ENCODE results near the gene NADK2. TPM values are rescaled to one million over a fixed set of nuclear protein-coding genes. Genes with fewer than 3 reads are reported as not detected.
A peak's percentile ranks its signal among the peaks of the same experiment; 100 is the strongest.

Gene NADK2
- total and polyA plus RNA-seq, 2 experiments from 2014 or later, result 13.2 to 41.2 TPM

DNA sequence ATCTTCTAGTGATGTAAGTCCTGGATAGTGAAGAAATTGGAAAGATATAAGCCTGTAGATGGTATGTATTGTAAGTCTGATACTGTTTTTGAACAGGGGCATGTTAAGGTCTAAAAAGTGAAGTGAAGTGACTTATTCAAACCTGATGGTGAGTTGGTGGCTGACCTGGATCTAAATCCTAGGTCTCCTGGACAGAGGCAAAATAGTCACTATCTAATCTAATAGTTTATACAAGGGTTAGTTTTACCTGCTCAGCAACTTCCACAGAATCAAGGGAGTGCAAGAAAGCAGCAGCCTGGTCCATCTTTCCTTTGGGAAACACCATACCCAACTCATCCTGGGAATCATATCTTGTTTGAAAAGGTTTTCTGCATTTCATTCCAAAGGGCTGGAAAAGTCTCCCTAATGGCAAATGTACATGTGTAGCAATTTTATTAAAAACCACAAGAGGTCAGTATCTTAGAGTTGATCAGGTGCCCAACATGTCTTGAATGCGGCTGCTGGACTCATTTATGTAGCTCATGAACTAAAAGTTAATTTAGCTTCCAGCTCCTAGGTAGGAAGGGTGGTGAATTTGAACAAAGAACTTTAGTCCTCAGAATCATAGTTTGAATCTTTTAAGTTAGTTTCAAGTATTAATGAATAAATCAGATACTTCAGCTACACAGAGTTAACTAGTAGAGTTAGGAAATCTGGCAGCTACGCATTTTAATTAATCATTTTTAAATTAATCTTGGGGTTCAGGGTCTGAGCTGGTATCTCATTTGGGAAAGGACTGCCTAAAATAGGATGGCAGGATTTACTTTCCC is 63.8 kb downstream of the NADK2 start:
- no peak overlapping the region for H2AFZ ChIP-seq
- no peaks in the 10 kb centered on the region for H3K4me1 ChIP-seq (ENCODE audit: insufficient read depth)
- peaks cover 76% of the 10 kb centered on the region for H3K36me3 ChIP-seq (ENCODE audit: low read depth)
- no peaks in the 10 kb centered on the region for H3K27me3 ChIP-seq (replicated peaks; ENCODE audit: insufficient read depth)
- no peaks in the 10 kb centered on the region; the same call in 1 of the 2 replicates for H3F3A ChIP-seq (ENCODE audit: insufficient read depth)
- H3K4me2 ChIP-seq (ENCODE audit: unreplicated experiment), result no peak overlapping the region
- no peaks in the 10 kb centered on the region for H4K20me1 ChIP-seq (ENCODE audit: insufficient read depth)
- in situ Hi-C loops (cut with MboI), result no loop called here
- no peak overlapping the region for H3K9ac ChIP-seq
- no peak overlapping the region for H3K4me3 ChIP-seq
- no peaks in the 10 kb centered on the region for H3K9me3 ChIP-seq (ENCODE audit: low read depth)
- no peak overlapping the region for H3K27ac ChIP-seq
- TF ChIP-seq EZH2 (IDR thresholded peaks at IDR 0.05; ENCODE audit: insufficient read depth, poor library complexity, severe bottlenecking) (no peak), EZH2phosphoT487 (IDR thresholded peaks at IDR 0.05; ENCODE audit: insufficient read depth, low read depth) (no peak)
- H3K9me2 ChIP-seq (ENCODE audit: insufficient read depth), result no peaks in the 10 kb centered on the region
- no peaks in the 10 kb centered on the region for H3K79me2 ChIP-seq (ENCODE audit: insufficient read depth)
- peak; percentile 73 for DNase-seq
- 62 to 66% methylated on average over 2 of the region's 2 CpGs for WGBS, 2 experiments (ENCODE audit: low coverage in 1 of 2, low lambda C conversion rate in 2 of 2, missing lambda C conversion rate in 2 of 2)

DNA sequence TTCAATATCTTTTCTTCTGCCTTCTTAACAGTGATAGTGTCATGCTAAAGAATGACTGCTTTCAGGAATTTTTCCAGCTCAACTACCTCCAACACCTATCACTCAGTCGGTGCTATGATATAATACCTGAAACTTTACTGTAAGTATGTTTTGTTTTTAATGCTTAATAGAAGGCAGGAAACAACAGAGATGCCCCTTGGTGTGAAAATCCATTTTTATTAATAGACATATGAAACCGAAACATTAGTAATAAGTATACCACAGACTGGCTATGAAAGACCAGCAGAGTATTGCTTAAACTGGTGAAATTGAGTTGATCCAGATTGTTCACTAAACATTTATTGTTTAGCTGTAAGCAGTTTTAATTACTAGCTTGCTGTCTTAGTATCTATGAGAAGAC is 64.6 kb downstream of the NADK2 start:
- Histone ChIP-seq H3K27ac (no peak overlapping the region), H2AFZ (no peak overlapping the region), H3K36me3 (ENCODE audit: low read depth) (peaks cover 76% of the 10 kb centered on the region), H3K4me1 (ENCODE audit: insufficient read depth) (no peaks in the 10 kb centered on the region), H3K79me2 (ENCODE audit: insufficient read depth) (no peaks in the 10 kb centered on the region), H3F3A (ENCODE audit: insufficient read depth) (no peaks in the 10 kb centered on the region; the same call in 1 of the 2 replicates), H3K9me3 (ENCODE audit: low read depth) (no peaks in the 10 kb centered on the region), H3K9me2 (ENCODE audit: insufficient read depth) (no peaks in the 10 kb centered on the region), H4K20me1 (ENCODE audit: insufficient read depth) (no peaks in the 10 kb centered on the region), H3K4me2 (ENCODE audit: unreplicated experiment) (no peak overlapping the region), H3K4me3 (no peak overlapping the region), H3K9ac (no peak overlapping the region), H3K27me3 (replicated peaks; ENCODE audit: insufficient read depth) (no peaks in the 10 kb centered on the region)
- no peak for DNase-seq
- WGBS, 2 experiments (ENCODE audit: low coverage in 1 of 2, low lambda C conversion rate in 2 of 2, missing lambda C conversion rate in 2 of 2), result 94% methylated on average over 2 of the region's 2 CpGs
- no peak for TF ChIP-seq EZH2 (IDR thresholded peaks at IDR 0.05; ENCODE audit: insufficient read depth, poor library complexity, severe bottlenecking)
- in situ Hi-C loops (cut with MboI), result no loop called here

DNA sequence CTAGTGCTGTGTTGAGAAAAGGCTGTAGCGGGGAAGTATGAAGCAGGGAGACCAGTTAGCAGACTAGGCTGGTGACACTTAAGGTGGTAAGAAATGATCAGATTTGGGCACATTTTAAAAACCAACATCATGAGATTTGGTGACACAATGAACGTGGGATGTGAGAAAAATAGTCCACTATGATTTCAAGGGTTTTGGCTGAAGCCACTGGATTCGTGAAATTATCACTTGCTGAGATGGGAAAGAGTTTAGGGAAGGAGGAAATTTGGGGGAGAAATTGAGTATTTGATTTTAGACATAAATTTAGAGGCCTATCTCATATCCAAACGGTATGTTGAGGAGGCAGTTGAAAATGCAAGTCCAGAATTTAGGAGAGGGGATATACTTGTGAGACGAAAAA is 66.7 kb downstream of the NADK2 start:
- Histone ChIP-seq H3K4me2 (ENCODE audit: unreplicated experiment) (no peak overlapping the region), H2AFZ (no peak overlapping the region), H3K4me1 (ENCODE audit: insufficient read depth) (no peaks in the 10 kb centered on the region), H3K9me2 (ENCODE audit: insufficient read depth) (no peaks in the 10 kb centered on the region), H3K79me2 (ENCODE audit: insufficient read depth) (0 out of 2 replicates have a peak, but pooled peaks cover 7% of the 10 kb centered on the region), H3K36me3 (ENCODE audit: low read depth) (peaks cover 73% of the 10 kb centered on the region), H3K27ac (no peak overlapping the region), H4K20me1 (ENCODE audit: insufficient read depth) (no peaks in the 10 kb centered on the region), H3K4me3 (no peak overlapping the region), H3K9me3 (ENCODE audit: low read depth) (no peaks in the 10 kb centered on the region), H3K27me3 (replicated peaks; ENCODE audit: insufficient read depth) (no peaks in the 10 kb centered on the region), H3F3A (ENCODE audit: insufficient read depth) (no peaks in the 10 kb centered on the region; the same call in 1 of the 2 replicates), H3K9ac (no peak overlapping the region)
- TF ChIP-seq EZH2 (IDR thresholded peaks at IDR 0.05; ENCODE audit: insufficient read depth, poor library complexity, severe bottlenecking), result no peak
- no peak for TF ChIP-seq EZH2phosphoT487 (IDR thresholded peaks at IDR 0.05; ENCODE audit: insufficient read depth, low read depth)
- in situ Hi-C loops (cut with MboI), result no loop called here
- 60 to 61% methylated on average over 5 of the region's 5 CpGs for WGBS, 2 experiments (ENCODE audit: low coverage in 1 of 2, low lambda C conversion rate in 2 of 2, missing lambda C conversion rate in 2 of 2)
- DNase-seq, result no peak

DNA sequence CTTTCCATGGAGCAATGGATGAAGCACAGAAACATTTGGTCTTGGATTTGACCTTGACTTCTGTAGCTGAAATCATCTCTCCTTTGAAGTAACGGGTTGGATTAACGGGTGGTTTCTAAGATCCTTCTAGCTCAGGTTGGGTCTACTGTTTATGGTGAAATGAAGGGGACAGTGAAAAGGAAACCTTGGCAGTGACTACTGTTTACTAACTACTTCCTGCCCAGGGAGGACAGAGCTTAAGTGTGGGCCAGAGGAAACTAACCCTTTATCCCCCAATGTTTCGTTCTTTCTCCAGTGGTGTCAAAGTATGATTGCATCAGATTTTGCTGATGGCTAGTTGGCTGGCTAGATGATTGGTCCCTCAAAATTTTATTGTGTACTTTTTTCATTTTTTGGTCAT is 67.6 kb downstream of the NADK2 start:
- WGBS, 2 experiments (ENCODE audit: low coverage in 1 of 2, low lambda C conversion rate in 2 of 2, missing lambda C conversion rate in 2 of 2), result 94 to 99% methylated on average over 3 of the region's 3 CpGs
- TF ChIP-seq EZH2phosphoT487 (IDR thresholded peaks at IDR 0.05; ENCODE audit: insufficient read depth, low read depth) (no peak), EZH2 (IDR thresholded peaks at IDR 0.05; ENCODE audit: insufficient read depth, poor library complexity, severe bottlenecking) (no peak)
- no peaks in the 10 kb centered on the region for H3K27me3 ChIP-seq (replicated peaks; ENCODE audit: insufficient read depth)
- H3K4me3 ChIP-seq, result no peak overlapping the region
- peaks cover 70% of the 10 kb centered on the region for H3K36me3 ChIP-seq (ENCODE audit: low read depth)
- H3K79me2 ChIP-seq (ENCODE audit: insufficient read depth), result 0 out of 2 replicates have a peak, but pooled peaks cover 7% of the 10 kb centered on the region
- no peaks in the 10 kb centered on the region for H3K9me2 ChIP-seq (ENCODE audit: insufficient read depth)
- H3K9ac ChIP-seq, result no peak overlapping the region
- no peak overlapping the region for H3K4me2 ChIP-seq (ENCODE audit: unreplicated experiment)
- H2AFZ ChIP-seq, result no peak overlapping the region
- no peak for DNase-seq
- H3K9me3 ChIP-seq (ENCODE audit: low read depth), result no peaks in the 10 kb centered on the region
- no peaks in the 10 kb centered on the region; the same call in 1 of the 2 replicates for H3F3A ChIP-seq (ENCODE audit: insufficient read depth)
- H3K27ac ChIP-seq, result no peak overlapping the region
- no peaks in the 10 kb centered on the region for H4K20me1 ChIP-seq (ENCODE audit: insufficient read depth)
- in situ Hi-C loops (cut with MboI), result no loop called here
- H3K4me1 ChIP-seq (ENCODE audit: insufficient read depth), result no peaks in the 10 kb centered on the region

Data from GM23248 (cell line).